Midbrain (tissue), 1 donor: Measurements from ENCODE around the gene ZSCAN22.

Experiments used
- DNase-seq: peaks from one replicate; lab custom pipeline; 2025; lab: John Stamatoyannopoulos, UW

ZSCAN22 gene

DNA sequence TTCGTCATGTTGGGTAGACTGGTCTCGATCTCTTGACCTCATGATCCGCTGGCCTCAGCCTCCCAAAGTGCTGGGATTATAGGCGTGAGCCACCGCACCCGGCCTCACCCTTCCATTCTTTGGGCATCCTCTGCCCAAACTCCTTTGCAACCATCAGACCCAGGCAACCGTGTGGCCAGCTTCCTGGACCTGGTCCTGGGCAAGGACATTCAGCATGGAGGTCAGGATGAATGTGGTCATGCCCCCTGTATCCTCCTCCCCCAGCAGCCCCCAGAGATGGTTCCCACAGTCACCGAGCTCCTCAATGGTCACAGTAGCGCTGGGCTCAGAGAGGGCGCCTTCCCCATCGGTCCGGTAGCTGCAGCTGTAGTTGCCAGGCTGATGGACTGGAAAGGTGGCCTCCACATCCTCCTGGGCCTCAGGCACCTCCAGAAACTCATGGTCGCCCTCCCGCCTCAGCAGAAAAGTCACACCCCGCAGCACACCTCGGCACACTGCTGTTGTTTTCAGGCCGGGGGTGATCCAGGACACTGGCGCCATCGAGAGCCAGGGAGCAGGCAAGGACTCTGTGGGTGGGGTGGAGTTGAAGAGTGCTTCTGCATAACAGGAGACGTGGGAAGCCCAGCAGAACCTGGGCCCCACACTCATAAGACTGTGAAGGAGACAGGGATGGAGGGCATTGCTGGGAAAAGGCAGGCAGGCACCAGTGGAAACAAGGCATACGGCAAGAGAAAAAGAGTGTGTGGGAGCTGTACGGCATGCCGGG is 25.4 kb downstream of the ZSCAN22 start:
- no peak for DNase-seq

- DNase-seq: no peak
Measured at GRCh38 chr19:58352760-58353671, 26.2 kb downstream of the ZSCAN22 start, which contains the start of gene A1BG. TSS of gene A1BG (minus strand) at chr19:58353492. CDS start at chr19:58353437, 55 bp downstream.

GRCh38 chr19:58353717-58354477 is 27.1 kb downstream of the ZSCAN22 start:
- no peak for DNase-seq

DNA sequence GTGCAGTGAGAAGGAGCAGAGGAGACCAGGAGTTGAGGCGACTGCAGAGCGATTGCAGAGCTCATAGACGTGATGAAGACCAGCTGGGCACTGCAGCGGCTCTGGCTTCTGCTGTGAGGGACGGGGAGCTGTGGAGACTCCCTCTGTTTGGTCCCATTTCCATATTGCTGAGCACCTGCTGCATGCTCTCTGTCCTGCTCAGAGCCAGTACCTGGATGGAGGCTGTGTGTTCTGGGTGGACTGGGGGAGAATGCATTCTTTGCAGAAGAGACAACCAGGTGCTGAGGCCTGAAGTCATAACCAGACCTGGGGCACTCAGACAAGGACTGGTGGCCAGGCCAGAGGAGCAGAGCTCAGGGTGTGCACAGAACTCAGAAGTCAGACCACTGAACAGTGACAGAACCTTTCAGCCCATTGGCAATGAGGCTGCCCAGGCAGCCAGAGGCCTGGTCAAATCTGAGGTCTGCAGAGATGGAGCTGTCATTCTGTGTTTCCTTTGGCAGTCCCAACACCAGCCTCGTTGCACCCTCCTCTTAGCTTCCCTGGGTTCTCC is 27.8 kb downstream of the ZSCAN22 start:
- DNase-seq: no peak

DNA sequence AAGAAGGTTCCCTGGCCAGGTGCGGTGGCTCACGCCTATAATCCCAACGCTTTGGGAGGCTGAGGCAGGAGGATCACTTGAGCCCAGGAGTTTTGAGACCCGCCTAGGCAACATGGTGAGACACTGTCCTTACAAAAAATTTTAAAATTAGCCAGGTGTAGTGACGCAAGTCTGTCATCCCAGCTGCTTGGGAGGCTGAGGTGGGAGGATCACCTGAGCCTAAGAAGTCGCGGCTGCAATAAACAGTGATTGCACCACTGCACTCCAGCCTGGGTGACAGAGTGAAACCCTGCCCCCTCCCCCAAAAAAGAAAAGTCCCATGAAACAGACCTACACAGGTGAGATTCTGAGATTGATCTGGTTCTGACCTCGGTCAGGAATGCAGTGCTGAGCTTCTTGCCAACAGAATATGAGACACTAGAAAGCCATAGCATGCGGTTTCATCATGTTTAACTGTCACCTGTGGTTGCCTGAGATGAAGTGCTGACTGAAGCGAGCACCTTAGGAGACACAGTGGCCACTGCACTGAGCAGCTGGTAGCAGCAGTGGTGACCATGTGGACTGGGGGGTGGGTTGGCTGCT is 28.5 kb downstream of the ZSCAN22 start:
- no peak for DNase-seq

- no peak for DNase-seq
Measured at GRCh38 chr19:58355908-58356765, 29.3 kb downstream of the ZSCAN22 start.

DNA sequence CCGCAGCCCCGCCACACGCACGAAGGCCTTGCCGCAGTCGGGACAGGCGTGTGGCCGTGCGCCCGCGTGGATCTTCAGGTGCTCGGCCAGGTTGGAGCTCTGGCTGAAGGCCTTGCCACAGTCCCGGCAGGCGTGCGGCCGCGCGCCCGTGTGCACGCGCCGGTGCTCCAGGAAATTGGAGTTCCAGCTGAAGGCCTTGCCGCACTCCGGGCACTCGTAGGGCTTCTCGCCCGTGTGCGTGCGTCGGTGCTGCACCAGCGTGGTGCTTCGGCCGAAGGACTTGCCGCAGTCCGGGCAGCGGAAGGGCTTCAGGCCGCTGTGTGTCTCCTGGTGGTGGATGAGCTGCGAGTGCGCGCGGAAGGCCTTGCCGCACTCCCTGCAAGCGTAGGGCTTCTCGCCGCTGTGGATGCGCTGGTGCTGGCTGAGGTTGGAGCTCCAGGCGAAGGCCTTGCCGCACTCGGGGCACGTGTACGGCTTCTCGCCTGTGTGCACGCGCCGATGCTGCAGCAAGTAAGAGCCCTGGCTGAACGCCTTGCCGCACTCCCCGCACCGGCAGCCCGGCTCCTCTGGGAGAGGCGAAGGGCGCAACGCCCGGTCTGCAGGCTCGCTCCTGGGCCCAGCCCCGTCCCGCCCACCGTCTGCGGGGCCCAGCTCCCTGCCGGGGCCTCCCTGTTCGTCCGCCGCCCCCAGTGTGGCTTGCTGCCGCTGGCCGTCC is 30.1 kb downstream of the ZSCAN22 start:
- no peak for DNase-seq

GRCh38 chr19:58357481-58358145 is 30.8 kb downstream of the ZSCAN22 start:
- DNase-seq: no peak

- no peak for DNase-seq
Measured at GRCh38 chr19:58361900-58362271, 35.1 kb downstream of the ZSCAN22 start.

- DNase-seq: peak; percentile 98
Measured at GRCh38 chr19:58362272-58362994, 35.6 kb downstream of the ZSCAN22 start, which contains the start of gene ZNF497. TSS of gene ZNF497 (minus strand) at chr19:58362751. CDS start at chr19:58357635, 5,116 bp downstream.

GRCh38 chr19:58364146-58364545 is 37.4 kb downstream of the ZSCAN22 start:
- DNase-seq: no peak

DNA sequence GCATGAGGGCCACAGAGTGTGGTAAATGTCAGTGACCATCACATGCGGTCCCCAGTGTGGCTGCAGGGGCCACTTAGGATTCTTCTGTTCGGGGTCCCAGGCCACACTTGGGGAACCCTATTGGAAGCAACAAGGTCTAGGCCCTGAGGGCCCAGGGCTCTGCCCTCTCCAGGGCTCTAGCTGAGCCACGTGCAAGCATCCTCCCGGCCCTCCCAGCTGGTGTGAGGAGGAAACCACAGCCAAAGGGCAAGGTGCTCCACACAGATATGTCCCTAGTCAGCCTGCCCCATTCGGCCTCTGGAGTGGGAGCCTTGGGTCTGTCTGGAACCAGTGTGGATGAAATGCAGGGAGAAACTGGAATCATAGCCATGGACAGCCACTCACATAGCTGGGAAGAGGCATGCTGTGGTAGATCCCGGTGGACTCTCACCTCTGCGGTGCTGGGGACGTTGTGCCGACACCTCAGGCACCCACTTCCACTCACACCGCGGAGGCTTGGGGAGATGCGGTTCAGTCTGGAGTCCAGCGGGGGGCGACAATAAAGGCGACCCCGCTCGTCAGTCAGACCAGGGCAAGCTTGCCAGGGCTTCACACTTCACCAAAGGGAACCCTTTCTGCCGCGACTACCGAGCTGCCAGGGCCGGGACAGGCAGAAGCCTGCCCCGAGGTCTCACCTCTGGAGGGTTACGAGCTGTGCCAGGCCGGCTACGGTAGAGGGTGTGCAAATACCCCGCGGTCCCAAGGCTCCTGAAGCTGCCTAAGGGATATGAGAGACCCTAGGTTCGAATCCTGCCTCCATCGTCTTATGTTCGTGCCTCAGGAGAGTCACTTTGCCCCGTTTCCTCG is 40.0 kb downstream of the ZSCAN22 start:
- DNase-seq: no peak

DNA sequence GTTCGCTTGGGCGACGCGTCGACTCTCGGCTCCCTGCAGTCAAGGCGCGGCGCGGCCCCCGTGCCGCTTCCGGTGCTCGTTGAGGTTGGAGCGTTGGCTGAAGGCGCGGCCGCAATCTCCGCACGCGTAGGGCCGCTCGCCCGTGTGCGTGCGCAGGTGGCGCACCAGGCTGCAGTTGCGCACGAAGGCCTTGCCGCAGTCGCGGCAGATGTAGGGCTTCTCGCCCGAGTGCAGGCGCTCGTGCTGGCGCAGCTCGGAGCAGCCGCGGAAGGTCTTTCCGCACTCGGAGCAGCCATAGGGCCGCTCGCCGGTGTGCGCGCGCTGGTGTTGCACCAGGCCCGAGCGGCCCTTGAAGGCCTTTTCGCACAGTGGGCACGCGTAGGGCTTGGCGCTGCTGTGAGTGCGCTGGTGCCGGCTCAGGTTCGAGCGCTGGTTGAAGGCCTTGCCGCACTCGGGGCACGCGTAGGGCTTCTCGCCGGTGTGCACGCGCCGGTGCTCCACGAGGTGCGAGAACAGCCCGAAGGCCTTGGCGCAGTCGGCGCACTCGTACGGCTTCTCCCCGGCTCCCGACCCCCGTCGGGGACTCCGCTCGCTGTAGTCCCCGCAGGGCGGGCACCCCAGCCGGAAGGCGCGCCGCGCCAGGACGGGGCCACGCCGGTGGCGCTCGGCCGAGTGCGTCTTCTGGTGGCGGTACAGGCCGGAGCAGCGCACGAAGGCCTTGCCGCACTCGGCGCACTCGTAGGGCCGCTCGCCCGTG is 41.1 kb downstream of the ZSCAN22 start:
- DNase-seq: no peak

- DNase-seq: no peak
Measured at GRCh38 chr19:58368561-58369360, 42.0 kb downstream of the ZSCAN22 start.

GRCh38 chr19:58372311-58373133 is 45.7 kb downstream of the ZSCAN22 start:
- DNase-seq: peak; percentile 11
